Aorta (tissue), 4 donors: ENCODE results near the gene ZBTB47. TPM values are rescaled to one million over a fixed set of nuclear protein-coding genes. Genes with fewer than 3 reads are reported as not detected.

Experiments
- polyA plus RNA-seq, 2 donors: library from polyadenylated mRNA; stranded (reverse); fragments of 200-250 nt; gene quantifications; one replicate each; pipeline ENCODE4 v1.2.3, GENCODE V29; 2013
- total RNA-seq, 2 donors: library from RNA; stranded (reverse); fragmentation: NEBNext Ultra II Directional; extraction: Animal tissue kit (Norgen Biotek cat#: 25700); gene quantifications; one replicate each; pipeline ENCODE4 v1.2.1, GENCODE V29; 2021
- donor health status: healthy with polysubstance abuse.
- donor health status: Bipolar disorder and iron deficiency.
- donor health status: DM: no; HTN: no; CAD: no.
- donor health status: DM: yes; HTN: yes; CAD: no.

The ZBTB47 gene
- total and polyA plus RNA-seq, 4 donors, result 42.3 to 82.0 (median 74.8) TPM

Other genes with a start within 250 kb of the ZBTB47 start
- gene LYZL4, start 243.1 kb upstream of the ZBTB47 start, total RNA-seq, result not detected
- not detected for gene LYZL4, start 243.1 kb upstream of the ZBTB47 start, polyA plus RNA-seq
- 1 to 10 TPM; 3.2 to 7.6 TPM for gene VIPR1, start 151.1 kb upstream of the ZBTB47 start, total RNA-seq
- gene VIPR1, start 151.1 kb upstream of the ZBTB47 start, polyA plus RNA-seq, result 10 to 100 TPM; 11.5 to 14.0 TPM
- gene SEC22C, start 71.7 kb upstream of the ZBTB47 start, total RNA-seq, result 10 to 100 TPM; 43.6 to 46.6 TPM
- gene SEC22C, start 71.7 kb upstream of the ZBTB47 start, polyA plus RNA-seq, result 10 to 100 TPM; 54.5 to 58.6 TPM
- 10 to 100 TPM; 17.5 to 18.5 TPM for gene SS18L2, start 62.8 kb upstream of the ZBTB47 start, total RNA-seq
- gene SS18L2, start 62.8 kb upstream of the ZBTB47 start, polyA plus RNA-seq, result 10 to 100 TPM; 21.4 to 47.8 TPM
- 100 to 1,000 TPM in 1 of 2 donors, 10 to 100 TPM in 1; 98.5 to 163 TPM for gene NKTR, start 53.0 kb upstream of the ZBTB47 start, total RNA-seq
- gene NKTR, start 53.0 kb upstream of the ZBTB47 start, polyA plus RNA-seq, result 10 to 100 TPM in 1 of 2 donors, 1 to 10 TPM in 1; 6.1 to 57.7 TPM
- gene KLHL40, start 31.8 kb downstream of the ZBTB47 start, total RNA-seq, result not detected
- under 1 TPM in 1 of 2 donors, not detected in 1; 0.26 TPM for gene KLHL40, start 31.8 kb downstream of the ZBTB47 start, polyA plus RNA-seq
- not detected for gene HHATL, start 49.1 kb downstream of the ZBTB47 start, total RNA-seq
- 1 to 10 TPM; 1.4 to 1.5 TPM for gene HHATL, start 49.1 kb downstream of the ZBTB47 start, polyA plus RNA-seq
- gene CCDC13, start 119.6 kb downstream of the ZBTB47 start, total RNA-seq, result 1 to 10 TPM; 1.3 to 2.5 TPM
- gene CCDC13, start 119.6 kb downstream of the ZBTB47 start, polyA plus RNA-seq, result 1 to 10 TPM; 1.2 to 3.1 TPM
- 10 to 100 TPM; 61.4 to 84.9 TPM for gene HIGD1A, start 150.8 kb downstream of the ZBTB47 start, total RNA-seq
- gene HIGD1A, start 150.8 kb downstream of the ZBTB47 start, polyA plus RNA-seq, result 100 to 1,000 TPM; 175 to 337 TPM
- gene ACKR2, start 155.7 kb downstream of the ZBTB47 start, total RNA-seq, result 1 to 10 TPM; 3.1 to 7.8 TPM
- gene ACKR2, start 155.7 kb downstream of the ZBTB47 start, polyA plus RNA-seq, result under 1 TPM in 1 of 2 donors, not detected in 1; 0.26 TPM
- gene CYP8B1, start 222.2 kb downstream of the ZBTB47 start, total RNA-seq, result not detected
- under 1 TPM in 1 of 2 donors, not detected in 1; 0.10 TPM for gene CYP8B1, start 222.2 kb downstream of the ZBTB47 start, polyA plus RNA-seq